ENCODE data around the gene VEPH1.

DNA sequence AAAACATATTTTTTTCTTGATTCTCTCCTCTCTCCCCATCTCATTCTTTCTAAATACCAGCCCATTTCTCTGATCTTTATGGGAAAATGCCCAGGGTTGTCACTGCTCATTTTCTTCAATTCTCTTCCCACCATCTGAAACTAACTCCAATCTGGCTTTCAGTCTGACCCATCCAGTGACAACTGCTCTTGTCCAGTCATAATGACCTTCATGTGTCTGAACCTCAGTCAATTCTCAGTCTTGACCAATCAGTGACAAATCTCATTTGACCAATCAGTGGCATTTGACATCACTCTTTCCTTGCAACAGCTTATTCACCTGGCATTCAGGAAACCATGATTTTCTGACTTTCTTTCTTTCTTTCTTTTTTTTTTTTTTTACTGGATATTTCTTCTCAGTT is 15.1 kb downstream of the VEPH1 start:
- no peak for TF ChIP-seq GATA2 (IDR thresholded peaks at IDR 0.05; ENCODE audit: low read depth, low read length)
- TF ChIP-seq GATA3 (IDR thresholded peaks at IDR 0.05; ENCODE audit: low read depth, low read length), result no peak
